ENCODE results near the gene KAZN. TPM values are rescaled to one million over a fixed set of nuclear protein-coding genes. Genes with fewer than 3 reads are reported as not detected.

KAZN gene
- total RNA-seq, 1 experiment from 2014 or later, result 6.5 TPM

- DNase-seq (ENCODE audit: low read depth, low spot score), result no peak
- in situ Hi-C loops (cut with HindIII; ENCODE audit: low pct_unique_long_range_greater_than_20kb, low sequenced_read_pairs), result no loop called here
Measured at GRCh38 chr1:14654554-14654953, 56.1 kb downstream of the KAZN start.

DNA sequence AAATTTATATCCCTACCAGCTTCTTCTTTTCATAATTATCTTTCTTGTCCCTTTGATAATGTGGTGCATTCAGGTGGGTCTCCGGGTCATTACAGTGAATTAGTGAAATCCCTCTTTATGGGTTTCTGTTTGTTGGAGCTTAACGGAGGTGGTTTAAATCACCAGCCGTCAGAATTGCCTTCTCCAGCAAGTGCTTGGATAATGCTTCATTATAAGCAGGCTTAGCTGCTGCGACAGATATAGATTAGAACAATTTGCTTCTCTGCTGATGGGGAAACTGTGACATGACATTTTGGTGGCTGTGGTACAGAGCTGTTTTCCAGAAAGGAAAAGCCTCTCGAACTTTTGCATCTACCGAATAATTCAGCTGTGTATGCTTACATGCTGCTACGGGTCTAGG is 56.9 kb downstream of the KAZN start:
- DNase-seq (ENCODE audit: low read depth, low spot score), result no peak
- in situ Hi-C loops (cut with HindIII; ENCODE audit: low pct_unique_long_range_greater_than_20kb, low sequenced_read_pairs), result no loop called here

DNA sequence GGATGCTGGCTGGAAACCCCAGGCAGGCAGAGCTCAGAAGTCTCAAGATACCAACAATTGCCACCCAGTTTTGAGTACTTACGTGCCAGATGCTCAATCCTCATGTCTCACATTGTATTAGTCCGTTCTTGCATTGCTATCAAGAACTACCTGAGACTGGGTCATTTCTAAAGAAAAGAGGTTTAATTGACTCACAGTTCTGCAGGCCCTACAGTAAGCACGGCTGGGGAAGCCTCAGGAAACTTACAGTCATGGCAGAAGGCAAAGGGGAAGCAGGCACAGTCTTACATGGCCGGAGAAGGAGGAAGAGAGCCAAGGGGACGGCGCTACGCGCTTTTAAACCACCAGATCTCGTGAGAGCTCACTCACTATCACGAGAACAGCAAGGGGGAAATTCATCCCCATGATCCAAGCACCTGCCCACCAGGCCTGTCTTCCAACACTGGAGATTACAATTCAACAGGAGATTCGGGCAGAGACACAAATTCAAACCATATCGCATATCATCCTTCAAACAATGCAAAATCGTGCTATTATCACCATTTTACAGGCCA is 58.0 kb downstream of the KAZN start:
- DNase-seq (ENCODE audit: low read depth, low spot score), result no peak
- in situ Hi-C loops (cut with HindIII; ENCODE audit: low pct_unique_long_range_greater_than_20kb, low sequenced_read_pairs), result no loop called here

- DNase-seq (ENCODE audit: low read depth, low spot score), result no peak
- in situ Hi-C loops (cut with HindIII; ENCODE audit: low pct_unique_long_range_greater_than_20kb, low sequenced_read_pairs), result no loop called here
Measured at GRCh38 chr1:14658642-14659041, 60.2 kb downstream of the KAZN start.

DNA sequence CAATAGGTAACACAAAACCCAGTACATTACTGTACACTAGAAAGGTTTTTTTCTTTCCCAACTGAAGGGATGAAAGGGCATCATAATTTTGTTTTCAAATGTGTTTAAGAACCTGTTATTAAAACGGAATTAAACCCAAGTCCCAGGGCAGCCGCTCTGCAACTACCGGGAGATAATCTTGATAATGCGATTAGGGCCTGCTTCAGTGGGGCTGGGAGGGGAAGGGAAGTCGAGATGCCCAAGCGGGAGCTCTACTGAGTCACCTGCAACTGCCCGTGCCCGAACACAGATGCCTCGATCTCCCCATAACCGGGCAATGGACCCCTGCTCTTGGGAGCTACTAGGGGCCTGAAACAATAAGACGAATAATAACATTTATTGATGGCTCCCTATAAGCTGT is 61.4 kb downstream of the KAZN start:
- in situ Hi-C loops (cut with HindIII; ENCODE audit: low pct_unique_long_range_greater_than_20kb, low sequenced_read_pairs), result no loop called here
- no peak for DNase-seq (ENCODE audit: low read depth, low spot score)

DNA sequence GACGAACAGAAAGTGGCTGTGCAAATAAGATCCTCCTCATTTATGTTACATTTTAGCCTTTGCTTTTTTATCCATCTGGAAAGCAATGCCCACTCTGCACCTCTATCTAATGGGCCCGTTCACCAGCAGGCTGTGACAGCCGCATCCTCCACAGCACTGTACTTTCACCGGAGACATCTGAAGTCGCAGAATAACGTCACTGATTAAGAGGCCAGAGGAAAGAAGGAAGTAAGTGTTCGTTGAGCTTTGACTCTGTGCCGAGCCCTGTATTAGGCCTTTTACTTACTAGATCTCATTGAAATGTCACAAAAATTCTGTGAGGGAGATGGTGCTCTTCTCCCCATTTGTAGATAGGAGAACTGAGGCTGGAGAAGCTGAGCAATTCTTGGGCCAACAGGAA is 62.3 kb downstream of the KAZN start:
- in situ Hi-C loops (cut with HindIII; ENCODE audit: low pct_unique_long_range_greater_than_20kb, low sequenced_read_pairs), result no loop called here

GRCh38 chr1:14661222-14661621 is 62.7 kb downstream of the KAZN start:
- in situ Hi-C loops (cut with HindIII; ENCODE audit: low pct_unique_long_range_greater_than_20kb, low sequenced_read_pairs), result no loop called here
- DNase-seq (ENCODE audit: low read depth, low spot score), result no peak

More for the DNA sequence above, 62.3 kb downstream of the KAZN start:
- DNase-seq (ENCODE audit: low read depth, low spot score), result no peak

- DNase-seq (ENCODE audit: low read depth, low spot score), result no peak
- in situ Hi-C loops (cut with HindIII; ENCODE audit: low pct_unique_long_range_greater_than_20kb, low sequenced_read_pairs), result no loop called here
Measured at GRCh38 chr1:14662116-14662515, 63.6 kb downstream of the KAZN start.

DNA sequence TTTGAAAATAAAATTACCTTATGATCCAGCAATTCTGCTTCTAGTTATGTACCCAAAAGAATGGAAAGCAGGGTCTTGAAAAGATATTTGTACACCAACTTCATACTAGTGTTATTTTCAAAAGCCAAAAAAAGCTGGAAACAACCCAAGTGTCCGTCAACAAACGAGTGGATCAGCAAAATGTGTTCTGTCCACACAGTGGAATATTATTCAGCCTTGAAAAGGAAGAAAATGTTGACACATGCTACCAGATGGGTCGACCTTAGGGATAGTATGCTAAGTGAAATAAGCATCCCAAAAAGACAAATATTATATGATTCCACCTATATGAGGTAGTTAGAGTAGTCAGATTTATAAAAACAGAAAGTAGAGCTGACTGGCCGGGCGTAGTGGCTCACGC is 65.3 kb downstream of the KAZN start:
- in situ Hi-C loops (cut with HindIII; ENCODE audit: low pct_unique_long_range_greater_than_20kb, low sequenced_read_pairs), result no loop called here

DNA sequence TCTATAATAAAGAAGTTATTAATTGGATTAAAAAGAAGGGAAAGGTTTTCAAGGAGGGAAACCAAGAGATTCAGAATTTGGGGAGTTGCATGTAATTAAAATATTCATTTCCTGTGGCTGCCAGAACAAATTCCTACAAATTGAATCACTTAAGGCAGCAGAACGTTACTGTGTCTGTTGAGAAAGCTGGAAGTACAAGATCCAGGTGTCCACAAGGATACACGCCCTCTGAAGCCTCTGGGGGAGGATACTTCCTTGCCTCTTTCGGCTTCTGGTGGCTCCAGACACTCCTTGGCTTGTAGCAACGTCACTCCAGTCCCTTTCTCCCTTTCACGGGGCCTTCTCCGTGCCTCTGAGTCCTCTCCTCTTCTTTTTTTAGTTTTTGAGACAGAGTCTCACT is 67.9 kb downstream of the KAZN start:
- in situ Hi-C loops (cut with HindIII; ENCODE audit: low pct_unique_long_range_greater_than_20kb, low sequenced_read_pairs), result no loop called here
- no peak for DNase-seq (ENCODE audit: low read depth, low spot score)

More for the DNA sequence above, 65.3 kb downstream of the KAZN start:
- no peak for DNase-seq (ENCODE audit: low read depth, low spot score)

DNA sequence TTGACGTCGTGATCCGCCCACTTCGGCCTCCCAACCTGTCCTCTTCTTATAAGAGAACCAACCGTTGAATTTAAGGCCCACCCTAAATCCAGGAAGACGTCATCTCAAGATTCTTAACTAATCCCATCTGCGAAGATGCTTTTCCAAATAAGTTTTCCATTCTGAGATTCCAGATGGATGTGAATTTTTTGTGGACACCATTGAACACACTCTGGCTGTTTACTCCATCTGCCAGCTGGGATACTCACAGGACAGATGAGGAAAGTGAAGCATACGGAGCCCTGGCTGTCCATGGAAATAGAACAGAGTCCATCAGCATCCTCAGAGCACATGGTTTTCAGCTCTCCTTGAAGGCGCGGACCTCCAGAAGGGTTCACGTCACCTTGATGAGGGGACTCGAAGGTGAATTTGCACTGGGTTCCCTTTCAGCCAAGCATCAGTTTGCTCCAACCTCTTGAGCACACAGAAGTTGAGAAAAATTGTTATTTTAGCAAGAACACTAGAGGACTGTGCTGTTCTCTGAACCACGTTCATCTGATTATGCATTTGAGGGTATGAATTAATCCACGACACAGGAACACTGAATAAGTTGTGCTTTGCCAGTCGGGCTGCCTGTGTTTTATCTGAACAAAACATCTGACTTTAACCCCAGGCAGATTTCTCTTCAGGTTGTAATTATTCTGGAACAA is 68.6 kb downstream of the KAZN start:
- no peak for DNase-seq (ENCODE audit: low read depth, low spot score)
- in situ Hi-C loops (cut with HindIII; ENCODE audit: low pct_unique_long_range_greater_than_20kb, low sequenced_read_pairs), result no loop called here

DNA sequence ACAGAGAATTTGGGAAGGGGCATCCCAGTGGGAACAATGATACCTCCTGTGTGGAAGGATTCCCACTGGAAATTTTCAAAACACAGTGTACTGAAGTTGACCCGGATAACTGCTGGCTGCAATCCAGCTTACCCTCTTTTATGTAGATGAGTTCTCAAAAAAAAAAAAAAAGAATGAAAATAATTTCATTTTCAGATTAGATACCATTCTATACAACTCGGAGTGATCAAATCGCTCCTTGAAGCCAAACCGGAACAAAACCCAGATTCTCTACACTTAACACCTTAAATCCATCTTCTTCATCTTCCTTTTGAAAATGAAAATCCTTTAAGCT is 69.1 kb downstream of the KAZN start:
- in situ Hi-C loops (cut with HindIII; ENCODE audit: low pct_unique_long_range_greater_than_20kb, low sequenced_read_pairs), result no loop called here
- no peak for DNase-seq (ENCODE audit: low read depth, low spot score)

DNA sequence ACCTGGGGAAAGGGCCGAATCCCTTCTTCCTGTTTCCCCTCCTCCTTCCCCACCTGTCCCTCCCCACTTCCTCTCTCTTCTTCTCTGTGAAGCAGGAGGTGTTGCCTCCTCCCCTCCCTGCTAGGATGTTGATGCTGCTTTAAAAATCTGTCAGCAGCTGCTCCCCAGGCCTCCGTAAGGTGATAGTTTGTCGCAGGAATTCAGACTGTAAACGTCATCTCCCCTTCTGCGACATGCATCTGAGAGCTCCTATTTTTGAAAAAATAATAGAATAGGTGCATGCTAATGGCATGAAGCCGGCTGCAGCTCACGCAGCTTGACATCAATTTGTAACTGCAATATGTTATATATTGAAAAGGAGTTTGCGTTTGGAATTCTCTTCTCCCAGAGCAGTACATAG is 70.1 kb downstream of the KAZN start:
- no peak for DNase-seq (ENCODE audit: low read depth, low spot score)
- in situ Hi-C loops (cut with HindIII; ENCODE audit: low pct_unique_long_range_greater_than_20kb, low sequenced_read_pairs), result no loop called here

DNA sequence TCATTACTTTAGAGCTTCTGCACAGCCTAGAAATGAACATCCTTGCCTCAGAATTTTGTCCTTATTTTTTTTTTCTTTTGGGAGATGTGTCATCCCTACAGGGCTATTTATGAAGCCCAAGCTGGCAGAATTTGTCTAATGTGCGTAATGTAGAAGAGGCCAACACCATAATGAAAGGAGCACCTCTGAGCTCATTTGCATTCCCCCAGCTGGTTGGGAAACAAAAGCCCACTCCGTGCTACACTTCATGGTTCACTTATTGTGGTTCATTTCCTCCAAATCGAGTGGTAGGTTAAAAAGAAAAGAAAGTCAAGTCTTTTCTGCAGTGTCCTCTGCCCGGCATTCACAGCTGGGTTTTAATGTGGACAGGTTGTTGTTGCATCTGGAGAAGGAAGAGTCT is 73.5 kb downstream of the KAZN start:
- DNase-seq (ENCODE audit: low read depth, low spot score), result no peak
- in situ Hi-C loops (cut with HindIII; ENCODE audit: low pct_unique_long_range_greater_than_20kb, low sequenced_read_pairs), result no loop called here

DNA sequence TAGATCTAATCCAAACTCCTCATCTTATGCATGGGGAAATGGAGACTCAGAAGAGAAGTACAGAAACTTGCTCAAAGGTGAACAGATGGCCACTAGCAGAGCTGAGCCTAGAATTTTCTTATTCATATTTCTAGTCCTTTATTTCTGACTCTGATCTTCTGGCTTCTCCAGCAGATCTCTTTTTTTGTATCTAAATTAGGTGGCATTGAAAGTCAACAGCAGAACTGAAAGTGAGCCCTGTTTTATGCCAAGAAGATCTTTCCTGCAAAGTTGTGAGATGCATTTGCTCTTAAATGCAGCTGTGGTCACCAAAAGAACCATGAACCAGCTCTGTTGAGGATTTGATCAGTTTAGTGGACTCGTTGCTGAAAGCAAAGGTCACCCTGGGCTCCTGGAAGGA is 75.5 kb downstream of the KAZN start:
- DNase-seq (ENCODE audit: low read depth, low spot score), result no peak
- in situ Hi-C loops (cut with HindIII; ENCODE audit: low pct_unique_long_range_greater_than_20kb, low sequenced_read_pairs), result no loop called here

- no peak for DNase-seq (ENCODE audit: low read depth, low spot score)
- in situ Hi-C loops (cut with HindIII; ENCODE audit: low pct_unique_long_range_greater_than_20kb, low sequenced_read_pairs), result no loop called here
Measured at GRCh38 chr1:14676400-14676799, 77.9 kb downstream of the KAZN start.

DNA sequence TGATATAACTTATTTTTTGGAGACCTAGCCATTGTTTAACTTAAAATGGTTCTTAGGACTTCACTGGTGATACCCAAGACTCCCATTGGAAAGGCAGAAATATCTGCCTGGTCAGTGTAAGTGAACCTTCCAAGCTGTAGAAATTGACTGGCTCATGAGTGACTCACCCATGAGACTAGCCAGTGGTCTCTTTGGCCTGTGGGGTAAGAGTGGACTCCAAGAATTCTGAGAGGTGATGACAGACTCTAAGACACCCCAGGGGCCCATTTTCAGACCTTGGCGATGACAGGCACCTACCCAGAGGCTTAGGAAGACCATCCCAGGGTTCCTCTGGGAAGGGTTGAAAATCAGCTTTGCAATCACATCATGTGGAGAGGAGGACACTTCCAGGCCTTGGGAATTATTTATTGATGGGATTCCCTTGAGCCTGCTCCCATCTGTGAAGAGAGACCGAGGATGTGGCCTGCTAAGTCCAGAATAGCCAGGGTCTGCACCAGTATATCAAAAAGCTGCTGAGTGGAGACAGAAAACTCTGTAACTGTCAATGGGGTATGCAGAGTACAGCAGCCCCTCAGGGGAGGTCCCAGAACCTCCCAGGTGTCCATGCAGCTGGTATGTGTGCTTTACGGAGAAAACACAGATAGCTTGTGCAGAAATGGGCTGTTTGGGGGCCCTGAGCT is 78.9 kb downstream of the KAZN start:
- in situ Hi-C loops (cut with HindIII; ENCODE audit: low pct_unique_long_range_greater_than_20kb, low sequenced_read_pairs), result no loop called here
- no peak for DNase-seq (ENCODE audit: low read depth, low spot score)

DNA sequence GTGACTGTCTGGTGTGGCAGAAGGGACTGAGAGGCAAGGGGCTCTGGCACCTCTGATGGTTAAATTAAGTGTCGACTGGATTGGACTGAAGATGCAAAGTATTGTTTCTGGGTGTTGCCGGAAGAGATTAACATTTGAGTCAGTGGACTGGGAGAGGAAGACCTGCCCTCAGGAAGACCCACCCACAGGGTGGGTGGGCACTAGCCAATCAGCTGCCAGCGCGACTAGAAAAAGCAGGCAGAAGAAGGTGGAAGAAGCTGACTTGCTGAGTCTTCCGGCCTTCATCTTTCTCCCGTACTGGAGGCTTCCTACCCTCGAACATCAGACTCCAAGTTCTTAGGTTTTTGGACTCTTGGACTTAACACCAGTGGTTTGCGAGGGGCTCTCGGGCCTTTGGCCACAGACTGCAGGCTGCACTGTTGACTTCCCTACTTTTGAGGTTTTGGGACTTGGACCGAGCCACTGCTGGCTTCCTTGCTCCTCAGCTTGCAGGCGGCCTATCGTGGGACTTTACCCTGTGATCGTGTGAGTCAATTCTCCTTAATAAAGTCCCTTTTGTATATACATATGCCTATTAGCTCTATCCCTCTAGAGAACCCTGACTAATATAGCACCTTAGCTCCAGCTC is 79.6 kb downstream of the KAZN start:
- in situ Hi-C loops (cut with HindIII; ENCODE audit: low pct_unique_long_range_greater_than_20kb, low sequenced_read_pairs), result no loop called here
- DNase-seq (ENCODE audit: low read depth, low spot score), result no peak
